ENCODE data around the gene TACR1.

The TACR1 gene

DNA sequence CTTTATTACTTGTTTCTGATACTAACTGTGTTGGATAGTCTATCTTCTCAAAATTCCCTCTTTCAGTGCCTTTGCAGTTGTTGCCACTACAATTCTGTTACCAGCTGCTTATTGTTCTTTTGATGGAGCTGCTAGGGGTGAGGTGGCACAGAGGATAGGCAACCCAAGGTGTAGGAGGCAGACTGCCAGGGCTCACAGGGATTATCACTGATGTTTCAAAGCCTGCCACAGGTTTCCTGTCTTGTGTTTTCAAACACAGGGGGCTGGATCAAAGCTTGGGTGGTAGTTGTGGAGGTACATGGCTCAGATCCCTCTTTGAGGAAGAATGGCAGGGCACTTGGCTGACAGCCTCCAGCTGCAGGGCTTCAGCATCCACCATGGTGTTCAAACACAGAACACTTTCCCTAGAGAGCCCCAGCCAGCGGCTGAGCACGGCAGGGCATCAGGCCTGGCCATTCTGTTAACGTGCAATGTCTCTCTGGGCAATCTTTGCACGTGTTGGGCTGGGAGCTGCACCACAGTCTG is 153.7 kb downstream of the TACR1 start:
- no peak for DNase-seq

- DNase-seq = no peak
Observed at GRCh38 chr2:75044291-75044690, 155.0 kb downstream of the TACR1 start.

DNA sequence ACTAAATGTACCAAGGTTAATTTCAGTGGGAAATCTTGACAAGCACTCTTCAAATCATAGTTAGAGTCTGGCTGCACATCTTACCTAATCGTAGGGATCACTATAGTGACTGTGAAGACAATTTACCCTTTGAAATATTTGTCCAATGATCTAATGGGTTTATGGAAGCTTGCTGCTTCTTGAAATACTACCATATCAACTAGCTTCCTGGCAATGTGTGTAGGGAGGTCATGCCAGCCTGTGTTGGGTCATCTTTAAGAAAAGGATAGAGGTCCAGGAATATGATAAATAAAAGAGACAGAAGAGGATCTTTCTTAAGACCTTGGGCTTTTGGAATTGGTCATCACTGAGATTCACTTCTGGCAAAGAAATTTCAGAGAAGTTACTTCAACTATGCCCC is 156.5 kb downstream of the TACR1 start:
- no peak for DNase-seq

GRCh38 chr2:75041731-75042600 is 157.4 kb downstream of the TACR1 start:
- no peak for DNase-seq

- DNase-seq = no peak
Observed at GRCh38 chr2:75041226-75041625, 158.1 kb downstream of the TACR1 start.

- DNase-seq = no peak
Observed at GRCh38 chr2:75035444-75036353, 163.6 kb downstream of the TACR1 start.

GRCh38 chr2:75033516-75033915 is 165.8 kb downstream of the TACR1 start:
- DNase-seq = no peak

DNA sequence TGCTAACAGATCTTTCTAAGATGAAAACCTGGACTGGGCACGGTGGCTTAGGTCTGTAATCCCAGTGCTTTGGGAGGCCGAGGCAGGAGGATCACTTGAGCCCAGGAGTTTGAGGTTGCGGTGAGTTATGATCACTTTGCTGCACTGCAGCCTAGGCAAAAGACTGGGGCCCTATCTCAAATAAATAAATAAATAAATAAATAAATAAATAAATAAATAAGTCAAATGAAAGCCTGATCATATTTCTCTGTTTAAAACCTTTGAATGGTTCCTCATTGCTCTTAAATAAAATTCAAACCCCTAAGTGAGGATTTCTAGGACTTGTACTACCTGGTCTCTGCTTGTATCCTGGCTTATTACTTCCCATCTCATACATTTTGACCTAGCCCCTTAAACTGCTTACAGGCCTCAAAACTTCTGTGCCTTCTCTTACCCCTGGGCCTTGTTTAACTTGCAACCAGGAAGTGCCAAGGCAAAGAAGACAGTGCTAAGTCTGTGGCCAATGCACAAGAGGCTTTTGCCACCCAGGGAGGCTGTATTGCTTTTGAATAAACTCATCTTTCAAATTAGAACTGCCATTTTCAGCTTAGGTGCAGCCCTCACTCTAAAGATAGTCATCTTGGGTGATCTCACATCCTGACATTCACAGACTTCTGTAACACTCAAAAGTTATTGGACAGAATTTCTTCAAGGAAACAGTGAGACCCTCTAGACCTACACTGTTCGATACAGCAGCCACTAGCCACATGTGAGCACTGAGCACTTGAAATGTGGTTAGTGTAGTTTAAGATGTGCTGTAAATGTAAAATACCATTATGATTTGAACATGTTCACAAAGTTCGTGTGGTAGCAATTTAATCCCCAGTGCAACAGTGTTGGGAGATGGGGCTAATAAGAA is 167.2 kb downstream of the TACR1 start:
- DNase-seq = no peak

DNA sequence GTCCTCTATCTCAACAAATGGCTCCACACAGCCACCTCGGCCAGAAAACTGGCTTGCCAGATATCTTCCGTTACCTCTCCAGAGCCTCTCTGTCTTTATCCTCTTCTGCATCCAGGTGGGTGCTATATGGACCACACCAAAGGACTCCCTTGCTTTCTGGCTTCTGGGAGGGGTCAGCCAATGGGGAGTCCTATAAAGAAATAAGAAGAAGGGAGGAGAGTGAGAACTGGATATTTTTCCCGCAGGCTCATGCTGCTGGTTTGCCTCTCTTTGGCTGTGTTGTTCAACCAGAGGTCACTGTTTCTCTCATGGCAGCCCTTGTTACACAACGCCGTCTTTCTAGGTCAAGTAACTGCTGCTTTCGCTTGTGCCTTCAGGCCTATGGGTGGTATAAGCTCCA is 168.1 kb downstream of the TACR1 start:
- DNase-seq = no peak

DNA sequence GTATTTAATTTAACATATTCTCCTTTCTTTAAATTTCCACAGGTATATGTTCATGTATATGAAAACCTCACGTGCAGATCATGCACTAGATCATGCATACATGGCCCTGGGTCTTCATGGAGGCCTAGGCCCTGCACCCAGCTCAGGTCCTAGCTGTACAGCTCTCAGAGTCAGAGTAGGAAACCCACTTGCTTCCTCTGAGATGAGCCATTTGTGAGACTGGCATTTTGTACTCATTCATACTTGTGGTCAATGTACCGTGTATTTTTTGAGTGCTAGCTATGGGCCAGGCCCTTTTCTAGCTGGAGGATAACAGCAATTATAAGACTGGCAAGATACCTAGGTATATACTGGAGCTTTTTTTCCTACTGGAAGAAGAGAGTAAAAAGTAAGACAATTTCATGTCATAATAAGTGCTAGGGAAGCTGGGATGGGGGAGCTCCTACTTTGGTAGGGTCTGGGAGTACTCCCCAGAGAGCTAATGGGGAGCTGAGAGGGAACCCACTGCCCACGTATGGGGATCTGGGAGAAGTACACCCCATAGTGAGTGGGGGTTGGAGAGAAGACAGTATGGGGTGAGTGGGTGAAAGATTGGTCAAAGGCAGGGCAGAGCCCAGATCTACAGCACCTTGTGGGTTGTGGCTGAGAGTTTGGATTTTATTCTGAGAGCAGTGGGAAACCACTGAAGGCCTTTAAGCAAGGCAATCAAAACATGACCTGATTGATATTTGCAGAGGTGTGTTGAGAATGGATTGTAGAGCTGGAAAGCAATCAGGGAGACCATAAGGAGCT is 168.9 kb downstream of the TACR1 start:
- no peak for DNase-seq

DNA sequence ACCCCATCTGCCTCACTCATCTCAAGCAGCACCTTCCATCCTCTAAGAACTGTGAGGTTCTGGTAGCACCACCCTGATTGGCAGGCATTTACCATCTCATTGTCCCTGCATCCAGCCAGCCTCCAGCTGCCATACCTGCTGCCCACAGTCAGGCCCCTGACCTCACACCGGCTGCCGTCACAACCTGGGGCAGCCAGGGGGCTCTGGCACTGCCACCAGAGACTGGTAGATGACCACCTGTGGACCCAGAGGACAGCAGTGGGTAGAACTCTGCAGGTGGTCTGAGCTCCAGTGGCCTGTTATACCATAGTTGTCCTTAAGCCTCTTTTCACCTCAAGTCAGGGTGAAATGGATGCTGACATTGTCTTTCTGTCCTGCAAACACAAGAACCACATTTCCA is 171.4 kb downstream of the TACR1 start:
- no peak for DNase-seq

- DNase-seq = no peak
Observed at GRCh38 chr2:75025633-75026380, 173.5 kb downstream of the TACR1 start.

DNA sequence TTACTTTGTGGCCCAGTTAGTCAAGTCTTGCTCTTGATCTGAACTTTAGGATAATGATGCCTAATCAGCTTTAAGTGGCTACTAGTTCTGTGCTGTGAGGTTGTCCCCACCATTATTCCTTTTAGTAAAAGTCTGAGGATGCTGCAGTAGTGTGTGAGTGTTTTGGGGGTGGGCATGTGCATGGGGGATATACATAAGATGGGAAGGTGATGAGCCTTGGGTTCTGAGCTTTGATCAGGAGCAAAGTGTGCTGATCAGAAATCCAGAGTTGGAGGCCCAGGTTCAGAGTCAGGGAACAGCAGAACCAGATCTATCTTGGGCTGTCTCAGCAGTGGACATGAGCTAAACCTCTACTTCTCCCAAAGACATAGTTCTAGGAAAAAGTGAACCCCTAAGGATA is 174.1 kb downstream of the TACR1 start:
- DNase-seq = no peak

DNA sequence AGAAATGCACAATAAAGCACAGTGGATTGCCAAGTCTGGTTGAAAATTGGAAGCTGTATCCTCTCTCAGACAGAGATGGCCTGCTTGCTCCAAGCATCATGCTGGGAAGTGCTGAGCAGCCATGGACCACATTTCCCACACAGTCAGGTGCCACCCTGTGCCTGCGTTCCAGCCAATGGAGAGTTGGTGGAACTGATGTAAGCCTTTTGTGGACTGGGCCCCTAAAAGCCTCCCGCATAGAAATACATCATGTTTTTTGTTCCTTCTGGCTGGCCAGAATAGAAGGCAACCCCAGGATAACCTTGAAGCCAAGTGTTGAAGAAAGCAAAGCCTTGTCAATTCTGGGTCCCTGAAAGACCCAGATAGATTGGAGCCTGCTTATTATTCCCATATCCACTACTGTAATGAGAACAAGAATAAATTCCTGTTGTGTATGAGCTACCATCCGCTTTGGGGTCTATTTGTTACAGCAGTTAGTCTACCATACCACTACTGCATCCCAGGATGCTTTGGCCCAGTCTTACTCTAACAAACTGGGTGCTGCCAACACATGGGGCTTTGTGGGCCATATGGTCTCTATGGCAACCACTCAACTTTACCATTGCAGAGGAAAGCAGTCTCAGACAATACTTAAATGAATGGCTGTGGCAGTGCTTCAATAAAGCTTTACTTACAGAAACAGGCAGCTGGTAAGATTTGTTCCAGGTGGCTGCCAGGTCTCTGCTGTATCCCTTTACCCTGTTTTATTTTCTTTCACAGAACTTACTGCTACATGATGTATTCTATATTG is 175.5 kb downstream of the TACR1 start:
- no peak for DNase-seq

DNA sequence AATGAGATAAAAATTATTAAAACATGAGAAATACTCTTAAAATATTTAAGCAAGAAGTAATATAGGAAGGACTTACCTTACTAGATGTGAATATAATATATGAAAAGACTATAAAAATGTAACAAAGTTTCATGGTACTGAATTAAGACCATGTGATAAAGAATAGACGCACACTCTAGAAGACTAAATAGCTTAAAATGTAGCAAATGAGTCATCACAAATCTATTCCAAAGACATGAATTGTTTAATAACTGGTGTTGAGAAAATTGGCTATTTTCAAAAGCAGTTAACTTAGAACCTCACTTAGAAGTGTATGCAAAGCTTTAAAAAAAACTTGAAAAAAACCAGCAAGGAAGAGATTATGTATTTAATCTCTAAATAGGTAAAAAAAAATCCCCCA is 176.8 kb downstream of the TACR1 start:
- DNase-seq = no peak

GRCh38 chr2:75021672-75022071 is 177.6 kb downstream of the TACR1 start:
- no peak for DNase-seq

- DNase-seq = no peak
Observed at GRCh38 chr2:75020476-75020875, 178.8 kb downstream of the TACR1 start.

GRCh38 chr2:75019790-75020189 is 179.5 kb downstream of the TACR1 start:
- no peak for DNase-seq

DNA sequence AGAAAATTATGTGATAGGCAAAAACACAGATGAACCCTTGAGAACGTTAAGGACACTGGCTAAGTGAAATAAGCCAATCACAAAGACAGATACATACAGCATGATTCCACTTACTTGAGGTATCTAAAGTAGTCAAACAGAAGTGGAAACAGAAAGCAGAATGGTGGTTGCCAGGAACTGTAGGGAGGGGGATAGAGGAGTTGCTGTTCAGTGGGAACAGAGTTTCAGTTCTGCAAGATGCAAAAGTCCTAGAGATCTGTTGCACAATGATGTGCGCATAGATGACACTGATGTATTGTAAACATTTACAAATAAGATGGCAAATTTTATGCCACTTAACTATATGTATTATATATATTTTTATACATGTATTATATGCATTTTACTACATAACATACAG is 181.2 kb downstream of the TACR1 start:
- DNase-seq = no peak

DNA sequence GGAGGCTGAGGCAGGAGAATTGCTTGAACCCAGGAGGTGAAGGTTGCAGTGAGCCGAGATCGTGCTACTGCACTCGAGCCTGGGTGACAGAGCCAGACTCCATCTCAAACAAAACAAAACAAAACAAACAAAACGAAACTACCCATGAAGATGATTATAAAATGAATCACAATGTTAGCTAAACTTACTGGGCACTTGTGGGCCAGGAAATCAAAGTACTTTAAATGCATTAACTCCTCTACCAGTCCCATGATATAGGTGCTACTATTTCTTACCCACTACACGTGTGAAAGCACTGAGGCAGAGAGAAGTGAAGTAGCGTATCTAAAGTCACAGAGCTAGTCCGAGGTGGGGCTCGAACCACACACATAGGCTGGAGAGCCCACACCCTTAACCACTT is 187.2 kb downstream of the TACR1 start:
- no peak for DNase-seq

Data from activated T-cell treated with anti-CD3 and anti-CD28 coated beads for 4 hours (primary cell).